Muscle layer of duodenum (tissue), 2 donors: ENCODE data around the gene SART1.
"Not testable (repeated sequence)": the region's sequence is repeated elsewhere in the genome, so short reads cannot be mapped to it uniquely, and the experiment has no call there.

Experiments used
- H3K27ac ChIP-seq: one replicate; pipeline ENCODE4 v1.7.0; 2013; ENCODE audit warnings: mild to moderate bottlenecking, low read length
- H3K27me3 ChIP-seq: one replicate; pipeline ENCODE4 v1.7.0; 2013; ENCODE audit warnings: low read depth, mild to moderate bottlenecking, control low read depth, low read length
- H3K36me3 ChIP-seq, 2 donors: one replicate each; pipeline ENCODE4 v1.7.0; 2013; ENCODE audit warnings: low read length in 2 of 2, control low read depth in 1 of 2, mild to moderate bottlenecking in 1 of 2; ENCODE audit not compliant: insufficient read depth in 2 of 2, control insufficient read depth in 1 of 2
- H3K4me1 ChIP-seq, 2 donors: one replicate each; pipeline ENCODE4 v1.7.0; 2013; ENCODE audit warnings: low read length in 2 of 2, mild to moderate bottlenecking in 2 of 2, control low read depth in 1 of 2, moderate library complexity in 1 of 2; ENCODE audit not compliant: insufficient read depth in 2 of 2, control insufficient read depth in 1 of 2
- H3K4me3 ChIP-seq, 2 donors: one replicate each; pipeline ENCODE4 v1.7.0; 2013; ENCODE audit warnings: low read length in 2 of 2, low read depth in 1 of 2, mild to moderate bottlenecking in 1 of 2
- H3K9me3 ChIP-seq, 2 donors: one replicate each; pipeline ENCODE4 v1.7.0; 2013; ENCODE audit warnings: low read length in 2 of 2, control low read depth in 1 of 2, mild to moderate bottlenecking in 1 of 2; ENCODE audit not compliant: control insufficient read depth in 1 of 2
- donor health status: healthy.

SART1 gene

GRCh38 chr11:66023186-66023440, 61.6 kb downstream of the SART1 start:
- not testable (repeated sequence) for H3K36me3 ChIP-seq, H3K27me3 ChIP-seq, H3K9me3 ChIP-seq, H3K4me3 ChIP-seq, H3K4me1 ChIP-seq, H3K27ac ChIP-seq

- Histone ChIP-seq H3K4me1 (peaks cover 0 to 5% of the 10 kb centered on the region in 2 donors), H3K9me3 (no peaks in the 10 kb centered on the region), H3K27ac (no peak within 1 kb of the TSS), H3K4me3 (no peak within 1 kb of the TSS), H3K36me3 (no peaks in the 10 kb centered on the region), H3K27me3 (no peaks in the 10 kb centered on the region)
Observed at GRCh38 chr11:66026017-66026529, 64.5 kb downstream of the SART1 start, which contains the start of gene CATSPER1. TSS of gene CATSPER1 (minus strand) at chr11:66026479. CDS start at chr11:66026379, 100 bp downstream.
